ENCODE data around the gene AKAP12. TPM values are rescaled to one million over a fixed set of nuclear protein-coding genes. Genes with fewer than 3 reads are reported as not detected.

The AKAP12 gene
- polyA plus RNA-seq, 1 donor (not counting 4 experiments of a cell fraction or from before 2014, with no cell fraction given) = 0.56 TPM

- no peak for TF ChIP-seq CTCF (optimal IDR thresholded peaks at IDR 0.05 in 1 of 3, IDR thresholded peaks at IDR 0.05 in 1 of 3, conservative IDR thresholded peaks at IDR 0.05 in 1 of 3; ENCODE audit: extremely low read depth in 1 of 3, insufficient read depth in 2 of 3, low read length in 3 of 3)
- TF ChIP-seq EZH2 (IDR thresholded peaks at IDR 0.05; ENCODE audit: low read length) = no peak
- no peak overlapping the region for H3K4me3 ChIP-seq (ENCODE audit: control insufficient read depth in 2 of 3, extremely low read depth in 1 of 3, insufficient read depth in 2 of 3, low read depth in 1 of 3, low read length in 3 of 3)
- no peaks in the 10 kb centered on the region for H3K79me2 ChIP-seq (ENCODE audit: control insufficient read depth, insufficient read depth, low read length)
- no peak overlapping the region for H2AFZ ChIP-seq (ENCODE audit: control insufficient read depth, low read length)
- dilution Hi-C loops (cut with MboI; ENCODE audit: extremely low pct_ligation_motif_present, low sequenced_read_pairs) = no loop called here
- H4K20me1 ChIP-seq (ENCODE audit: control insufficient read depth, extremely low read depth, insufficient read depth, low read length) = no peaks in the 10 kb centered on the region
- H3K27me3 ChIP-seq (ENCODE audit: control insufficient read depth, extremely low read depth, insufficient read depth, low read length) = no peaks in the 10 kb centered on the region
- no peaks in the 10 kb centered on the region for H3K9me3 ChIP-seq (ENCODE audit: control insufficient read depth, low read depth, low read length)
- H3K27ac ChIP-seq (ENCODE audit: control insufficient read depth, insufficient read depth, low read length) = no peak overlapping the region
- FAIRE-seq (no peak), DNase-seq (ENCODE audit: low read depth, low spot score) (no peak)
- no peaks in the 10 kb centered on the region for H3K9me1 ChIP-seq (ENCODE audit: control insufficient read depth, extremely low read depth, insufficient read depth, low read length)
- no peaks in the 10 kb centered on the region for H3K36me3 ChIP-seq (ENCODE audit: control insufficient read depth in 2 of 2, extremely low read depth in 1 of 2, insufficient read depth in 2 of 2, low read length in 2 of 2)
- H3K9ac ChIP-seq (ENCODE audit: control insufficient read depth, extremely low read depth, insufficient read depth, low read length) = no peak overlapping the region
- H3K4me2 ChIP-seq (ENCODE audit: control insufficient read depth, extremely low read depth, insufficient read depth, low read depth, low read length) = no peak overlapping the region
- no peaks in the 10 kb centered on the region for H3K4me1 ChIP-seq (ENCODE audit: control insufficient read depth, extremely low read depth, insufficient read depth, low read length)
Observed at GRCh38 chr6:151254451-151255081, 14.8 kb downstream of the AKAP12 start.

- dilution Hi-C loops (cut with MboI; ENCODE audit: extremely low pct_ligation_motif_present, low sequenced_read_pairs) = no loop called here
- H3K9ac ChIP-seq (ENCODE audit: control insufficient read depth, extremely low read depth, insufficient read depth, low read length) = no peak overlapping the region
- no peaks in the 10 kb centered on the region for H3K79me2 ChIP-seq (ENCODE audit: control insufficient read depth, insufficient read depth, low read length)
- H3K4me3 ChIP-seq (ENCODE audit: control insufficient read depth in 2 of 3, extremely low read depth in 1 of 3, insufficient read depth in 2 of 3, low read depth in 1 of 3, low read length in 3 of 3) = no peak overlapping the region
- no peaks in the 10 kb centered on the region for H3K36me3 ChIP-seq (ENCODE audit: control insufficient read depth in 2 of 2, extremely low read depth in 1 of 2, insufficient read depth in 2 of 2, low read length in 2 of 2)
- H3K4me2 ChIP-seq (ENCODE audit: control insufficient read depth, extremely low read depth, insufficient read depth, low read depth, low read length) = no peak overlapping the region
- H4K20me1 ChIP-seq (ENCODE audit: control insufficient read depth, extremely low read depth, insufficient read depth, low read length) = no peaks in the 10 kb centered on the region
- no peaks in the 10 kb centered on the region for H3K4me1 ChIP-seq (ENCODE audit: control insufficient read depth, extremely low read depth, insufficient read depth, low read length)
- H3K27me3 ChIP-seq (ENCODE audit: control insufficient read depth, extremely low read depth, insufficient read depth, low read length) = no peaks in the 10 kb centered on the region
- no peak overlapping the region for H3K27ac ChIP-seq (ENCODE audit: control insufficient read depth, insufficient read depth, low read length)
- no peaks in the 10 kb centered on the region for H3K9me1 ChIP-seq (ENCODE audit: control insufficient read depth, extremely low read depth, insufficient read depth, low read length)
- H2AFZ ChIP-seq (ENCODE audit: control insufficient read depth, low read length) = no peak overlapping the region
- TF ChIP-seq EZH2 (IDR thresholded peaks at IDR 0.05; ENCODE audit: low read length) (no peak), CTCF (optimal IDR thresholded peaks at IDR 0.05 in 1 of 3, IDR thresholded peaks at IDR 0.05 in 1 of 3, conservative IDR thresholded peaks at IDR 0.05 in 1 of 3; ENCODE audit: extremely low read depth in 1 of 3, insufficient read depth in 2 of 3, low read length in 3 of 3) (no peak)
- FAIRE-seq (no peak), DNase-seq (ENCODE audit: low read depth, low spot score) (no peak)
- no peaks in the 10 kb centered on the region for H3K9me3 ChIP-seq (ENCODE audit: control insufficient read depth, low read depth, low read length)
Observed at GRCh38 chr6:151255811-151256210, 16.0 kb downstream of the AKAP12 start.
